Chondrocyte (in vitro differentiated cells): ENCODE results near the gene P2RY6. TPM values are rescaled to one million over a fixed set of nuclear protein-coding genes. Genes with fewer than 3 reads are reported as not detected.
A peak's percentile ranks its signal among the peaks of the same experiment; 100 is the strongest.

ENCODE experiments used
- DNase-seq: peaks from one replicate; pipeline ENCODE4 v3.0.0; 2021; ENCODE audit warnings: mixed read lengths, low spot score
- H3K27ac Mint-ChIP-seq: one replicate; pipeline ENCODE4 v1.8.0; 2021; ENCODE audit warnings: mild to moderate bottlenecking, moderate library complexity, mixed read lengths; ENCODE audit not compliant: unreplicated experiment
- H3K27me3 Mint-ChIP-seq: 2 replicates; pipeline ENCODE4 v1.8.0; 2021; ENCODE audit warnings: low read depth, mixed read lengths
- H3K36me3 Mint-ChIP-seq: 2 replicates; pipeline ENCODE4 v1.8.0; 2021; ENCODE audit warnings: low read depth, mixed read lengths
- H3K4me1 Mint-ChIP-seq: 2 replicates; pipeline ENCODE4 v1.8.0; 2021; ENCODE audit warnings: low read depth, mild to moderate bottlenecking, mixed read lengths
- H3K4me3 Mint-ChIP-seq: one replicate; pipeline ENCODE4 v1.8.0; 2021; ENCODE audit warnings: mild to moderate bottlenecking, moderate library complexity, mixed read lengths; ENCODE audit not compliant: unreplicated experiment
- H3K9me3 Mint-ChIP-seq: 2 replicates; pipeline ENCODE4 v1.8.0; 2021; ENCODE audit warnings: low read depth, mixed read lengths
- total RNA-seq: library from RNA; stranded (reverse); gene quantifications from 3 replicates; pipeline ENCODE4 v1.2.1, GENCODE V29; 2021
- TF ChIP-seq, protein P1 (sequence below): fragments of 200-600 bp; sonication (generic); IDR thresholded peaks from 2 replicates; pipeline ENCODE4 v1.5.0; 2021; ENCODE audit warnings: antibody characterized with exemption, mild to moderate bottlenecking, moderate library complexity

P2RY6 gene
- total RNA-seq, 1 donor from 2014 or later = 0.20 TPM

DNA sequence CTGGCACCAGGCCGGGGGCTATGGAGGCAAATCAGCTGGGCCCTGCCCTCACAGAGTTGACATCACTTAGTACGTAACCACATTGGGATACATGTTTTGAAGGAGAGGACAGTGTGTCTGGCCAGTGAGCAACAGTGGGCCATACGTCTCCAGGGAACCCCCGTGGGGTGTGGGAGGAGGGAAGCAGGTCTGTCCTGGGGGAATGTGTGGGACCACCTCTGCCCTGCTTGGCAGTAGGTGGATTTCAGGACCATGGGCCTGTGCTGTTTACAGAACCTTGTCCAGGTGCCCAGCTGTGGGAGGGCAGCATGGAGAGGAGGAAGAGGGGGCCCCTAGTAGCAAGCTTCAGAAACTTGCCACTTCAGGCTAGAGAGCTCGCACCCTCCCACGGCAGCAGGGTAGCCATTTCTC is 33.0 kb upstream of the P2RY6 start:
- DNase-seq = no peak
- Mint-ChIP-seq H3K4me3 (no peak overlapping the region), H3K27ac (no peak overlapping the region), H3K9me3 (no peaks in the 10 kb centered on the region), H3K36me3 (no peaks in the 10 kb centered on the region), H3K4me1 (peaks cover 17% of the 10 kb centered on the region), H3K27me3 (no peaks in the 10 kb centered on the region)
- TF ChIP-seq, protein P1, sequence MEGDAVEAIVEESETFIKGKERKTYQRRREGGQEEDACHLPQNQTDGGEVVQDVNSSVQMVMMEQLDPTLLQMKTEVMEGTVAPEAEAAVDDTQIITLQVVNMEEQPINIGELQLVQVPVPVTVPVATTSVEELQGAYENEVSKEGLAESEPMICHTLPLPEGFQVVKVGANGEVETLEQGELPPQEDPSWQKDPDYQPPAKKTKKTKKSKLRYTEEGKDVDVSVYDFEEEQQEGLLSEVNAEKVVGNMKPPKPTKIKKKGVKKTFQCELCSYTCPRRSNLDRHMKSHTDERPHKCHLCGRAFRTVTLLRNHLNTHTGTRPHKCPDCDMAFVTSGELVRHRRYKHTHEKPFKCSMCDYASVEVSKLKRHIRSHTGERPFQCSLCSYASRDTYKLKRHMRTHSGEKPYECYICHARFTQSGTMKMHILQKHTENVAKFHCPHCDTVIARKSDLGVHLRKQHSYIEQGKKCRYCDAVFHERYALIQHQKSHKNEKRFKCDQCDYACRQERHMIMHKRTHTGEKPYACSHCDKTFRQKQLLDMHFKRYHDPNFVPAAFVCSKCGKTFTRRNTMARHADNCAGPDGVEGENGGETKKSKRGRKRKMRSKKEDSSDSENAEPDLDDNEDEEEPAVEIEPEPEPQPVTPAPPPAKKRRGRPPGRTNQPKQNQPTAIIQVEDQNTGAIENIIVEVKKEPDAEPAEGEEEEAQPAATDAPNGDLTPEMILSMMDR = no peak

DNA sequence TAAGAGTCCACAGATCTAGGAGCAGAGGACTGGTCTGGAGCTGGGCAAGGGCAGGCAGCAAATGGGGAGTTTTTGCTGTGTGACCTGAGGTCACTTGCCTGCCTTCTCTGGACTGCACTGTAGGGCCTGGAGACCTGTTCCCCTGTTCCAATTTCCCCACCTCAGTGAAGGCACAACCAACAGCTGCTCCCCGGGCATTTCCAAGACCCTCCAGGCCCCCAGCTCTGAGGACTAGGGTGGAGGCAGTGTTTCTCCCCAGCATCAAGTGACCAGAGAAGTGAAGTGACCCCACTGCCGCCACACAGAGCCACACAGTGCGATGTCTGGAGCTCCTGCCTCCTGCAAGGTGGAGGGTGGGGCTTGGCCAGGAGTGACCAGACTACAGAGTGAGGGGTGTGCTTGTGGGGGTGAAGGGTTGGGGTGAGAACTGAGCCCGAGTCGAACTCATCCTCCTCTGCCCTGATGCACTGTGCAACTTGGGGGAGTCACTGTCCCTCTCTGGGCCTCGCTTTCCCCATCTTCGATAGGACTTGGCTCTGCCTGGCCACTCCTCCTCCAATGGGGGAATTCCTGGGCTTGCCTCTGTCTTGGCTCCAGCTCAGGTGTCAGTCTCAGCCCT is 32.5 kb upstream of the P2RY6 start:
- TF ChIP-seq, protein P1 = no peak
- no peaks in the 10 kb centered on the region for H3K36me3 Mint-ChIP-seq
- H3K4me1 Mint-ChIP-seq = peaks cover 17% of the 10 kb centered on the region
- no peak overlapping the region for H3K4me3 Mint-ChIP-seq
- H3K9me3 Mint-ChIP-seq = no peaks in the 10 kb centered on the region
- H3K27ac Mint-ChIP-seq = no peak overlapping the region
- H3K27me3 Mint-ChIP-seq = no peaks in the 10 kb centered on the region
- no peak for DNase-seq

DNA sequence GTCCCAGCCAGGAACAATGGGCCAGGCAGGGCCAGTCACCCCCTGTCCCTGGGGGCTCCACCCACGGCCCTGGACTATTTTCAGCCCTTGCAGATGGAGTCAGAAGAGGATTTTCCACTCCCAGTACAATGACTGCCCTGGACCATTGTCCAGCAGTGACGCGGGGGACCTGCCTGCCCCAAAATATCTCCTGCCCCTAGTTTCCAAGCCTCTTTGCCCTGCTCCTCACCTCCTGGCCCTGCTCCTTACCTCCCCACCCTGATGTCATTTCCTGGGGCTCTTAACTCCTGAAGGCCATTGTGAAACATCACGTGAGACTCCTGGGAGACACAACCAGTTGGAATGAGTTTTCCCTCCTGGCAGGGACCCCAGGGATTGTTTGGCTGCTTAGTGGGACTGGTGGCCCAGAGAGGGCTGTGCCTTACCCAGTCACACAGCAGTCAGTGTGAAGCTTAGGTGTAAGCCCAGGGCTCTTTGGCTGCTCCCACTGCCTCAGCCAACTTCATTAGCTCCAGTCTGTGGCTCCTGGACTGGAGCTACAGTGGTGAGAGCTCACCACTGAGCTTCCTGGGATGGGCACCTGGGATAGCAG is 31.9 kb upstream of the P2RY6 start:
- no peak overlapping the region for H3K27ac Mint-ChIP-seq
- H3K4me3 Mint-ChIP-seq = no peak overlapping the region
- TF ChIP-seq, protein P1 = no peak
- no peaks in the 10 kb centered on the region for H3K27me3 Mint-ChIP-seq
- DNase-seq = no peak
- H3K36me3 Mint-ChIP-seq = no peaks in the 10 kb centered on the region
- H3K9me3 Mint-ChIP-seq = no peaks in the 10 kb centered on the region
- peaks cover 17% of the 10 kb centered on the region for H3K4me1 Mint-ChIP-seq

GRCh38 chr11:73241300-73241699 is 30.8 kb upstream of the P2RY6 start:
- Mint-ChIP-seq H3K27me3 (no peaks in the 10 kb centered on the region), H3K9me3 (no peaks in the 10 kb centered on the region), H3K4me1 (peaks cover 24% of the 10 kb centered on the region), H3K4me3 (no peak overlapping the region), H3K27ac (no peak overlapping the region), H3K36me3 (no peaks in the 10 kb centered on the region)
- no peak for DNase-seq
- TF ChIP-seq, protein P1 = no peak

- peaks cover 27% of the 10 kb centered on the region for H3K4me1 Mint-ChIP-seq
- no peaks in the 10 kb centered on the region for H3K9me3 Mint-ChIP-seq
- TF ChIP-seq, protein P1 = peak; percentile 95
- H3K4me3 Mint-ChIP-seq = peak overlapping the region; percentile 38
- no peak for DNase-seq
- H3K36me3 Mint-ChIP-seq = no peaks in the 10 kb centered on the region
- H3K27ac Mint-ChIP-seq = peak overlapping the region; percentile 54
- H3K27me3 Mint-ChIP-seq = no peaks in the 10 kb centered on the region
Observed at GRCh38 chr11:73242251-73243092, 29.7 kb upstream of the P2RY6 start.
